HG02763 (cell line): ENCODE results near the gene LINS1.
"Not testable (repeated sequence)": the region's sequence is repeated elsewhere in the genome, so short reads cannot be mapped to it uniquely, and the experiment has no call there.

Experiments
- ATAC-seq: cut with Tn5 transposase; IDR thresholded peaks from one replicate; pipeline ENCODE4 v1.9.1; 2021; ENCODE audit warnings: mild to moderate bottlenecking, moderate library complexity; ENCODE audit not compliant: unreplicated experiment

LINS1 gene

GRCh38 chr15:100602823-100603393, 924 bp upstream of the LINS1 start:
- peak; percentile 31 for ATAC-seq

GRCh38 chr15:100601617-100602063, 344 bp downstream of the LINS1 start:
- ATAC-seq = peak; percentile 3

GRCh38 chr15:100601163-100601562, 821 bp downstream of the LINS1 start:
- no peak for ATAC-seq

GRCh38 chr15:100598655-100599054, 3.3 kb downstream of the LINS1 start:
- no peak for ATAC-seq

GRCh38 chr15:100597862-100598261, 4.1 kb downstream of the LINS1 start:
- ATAC-seq = no peak

GRCh38 chr15:100596792-100597191, 5.2 kb downstream of the LINS1 start:
- peak; percentile 77 for ATAC-seq

GRCh38 chr15:100595964-100596363, 6.0 kb downstream of the LINS1 start:
- no peak for ATAC-seq

GRCh38 chr15:100593431-100593830, 8.6 kb downstream of the LINS1 start:
- no peak for ATAC-seq

- no peak for ATAC-seq
Measured at GRCh38 chr15:100592898-100593297, 9.1 kb downstream of the LINS1 start.

- no peak for ATAC-seq
Measured at GRCh38 chr15:100591835-100592234, 10.1 kb downstream of the LINS1 start.

GRCh38 chr15:100591163-100591562, 10.8 kb downstream of the LINS1 start:
- ATAC-seq = not testable (repeated sequence)

GRCh38 chr15:100588638-100589242, 13.2 kb downstream of the LINS1 start:
- ATAC-seq = no peak

GRCh38 chr15:100580414-100580813, 21.6 kb downstream of the LINS1 start:
- no peak for ATAC-seq

- ATAC-seq = no peak
Measured at GRCh38 chr15:100573526-100573925, 28.5 kb downstream of the LINS1 start.

GRCh38 chr15:100572362-100572983, 29.5 kb downstream of the LINS1 start:
- ATAC-seq = no peak

GRCh38 chr15:100571592-100572167, 30.3 kb downstream of the LINS1 start:
- ATAC-seq = no peak

- ATAC-seq = peak; percentile 56
Measured at GRCh38 chr15:100570735-100571313, 31.2 kb downstream of the LINS1 start.

- ATAC-seq = no peak
Measured at GRCh38 chr15:100570275-100570674, 31.7 kb downstream of the LINS1 start.

- ATAC-seq = no peak
Measured at GRCh38 chr15:100569391-100569790, 32.6 kb downstream of the LINS1 start.

GRCh38 chr15:100566850-100567628, 34.9 kb downstream of the LINS1 start:
- no peak for ATAC-seq

- no peak for ATAC-seq
Measured at GRCh38 chr15:100565591-100565990, 36.4 kb downstream of the LINS1 start.
